GM21576 (cell line): ENCODE measurements around the gene GABRB1.

ENCODE experiments used
- ATAC-seq: cut with Tn5 transposase; IDR thresholded peaks from one replicate; pipeline ENCODE4 v1.9.1; 2021; ENCODE audit warnings: mild to moderate bottlenecking, moderate library complexity; ENCODE audit not compliant: unreplicated experiment

The GABRB1 gene

DNA sequence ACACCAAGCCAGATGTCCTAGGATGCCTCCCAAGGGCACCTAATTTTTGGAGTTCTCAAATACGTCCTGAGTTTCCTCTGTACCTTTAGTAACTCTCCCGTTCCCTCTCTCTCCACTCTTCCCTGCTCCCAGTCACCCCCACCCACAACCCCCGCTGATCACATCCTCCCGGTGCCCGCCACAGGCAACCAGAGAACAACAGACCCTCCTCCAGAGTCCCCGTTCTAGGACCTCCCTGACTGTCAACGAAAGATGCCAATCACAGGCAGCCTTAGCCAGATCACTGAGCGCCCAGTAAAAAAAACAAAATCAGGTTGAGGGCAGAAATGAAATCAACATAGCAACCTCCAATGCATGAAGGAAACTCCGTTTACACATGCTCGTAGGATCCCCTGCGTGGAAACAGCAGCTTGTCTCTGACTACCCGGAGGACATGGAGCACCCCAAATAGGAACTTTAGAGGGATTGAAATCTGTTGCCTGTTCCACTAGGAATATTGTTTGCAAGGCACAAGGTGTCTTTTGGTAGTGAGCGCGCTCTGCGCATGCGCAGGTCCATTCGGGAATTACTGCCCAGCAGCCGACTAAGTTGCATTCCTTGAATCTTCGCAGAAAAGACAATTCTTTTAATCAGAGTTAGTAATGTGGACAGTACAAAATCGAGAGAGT is at the start of gene GABRB1:
Gene GABRB1 (plus strand): TSS at position 557 of the 668 bp plus-strand sequence.
- no peak for ATAC-seq

DNA sequence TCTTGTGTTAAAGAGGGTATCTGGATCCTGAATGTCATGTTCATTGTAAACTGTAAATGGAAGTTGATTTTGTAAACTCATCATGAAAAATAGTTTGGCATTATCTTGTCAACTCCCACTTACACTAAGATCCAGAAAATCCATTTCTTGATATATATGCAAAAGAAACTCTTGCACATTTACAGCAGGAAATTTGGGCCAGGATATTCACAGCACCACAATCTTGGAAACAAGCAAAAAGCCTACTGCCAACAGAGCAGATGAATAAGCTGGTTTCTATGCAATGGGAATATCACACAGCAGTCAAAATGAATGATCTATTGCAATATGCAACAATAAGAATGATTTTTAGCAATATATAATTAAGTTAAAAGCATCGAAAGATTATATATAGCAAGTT is 46.6 kb upstream of the GABRB1 start:
- ATAC-seq: no peak

GRCh38 chr4:46986922-46987638 is 44.3 kb upstream of the GABRB1 start:
- ATAC-seq: no peak

GRCh38 chr4:46992338-46992737 is 39.0 kb upstream of the GABRB1 start:
- no peak for ATAC-seq

DNA sequence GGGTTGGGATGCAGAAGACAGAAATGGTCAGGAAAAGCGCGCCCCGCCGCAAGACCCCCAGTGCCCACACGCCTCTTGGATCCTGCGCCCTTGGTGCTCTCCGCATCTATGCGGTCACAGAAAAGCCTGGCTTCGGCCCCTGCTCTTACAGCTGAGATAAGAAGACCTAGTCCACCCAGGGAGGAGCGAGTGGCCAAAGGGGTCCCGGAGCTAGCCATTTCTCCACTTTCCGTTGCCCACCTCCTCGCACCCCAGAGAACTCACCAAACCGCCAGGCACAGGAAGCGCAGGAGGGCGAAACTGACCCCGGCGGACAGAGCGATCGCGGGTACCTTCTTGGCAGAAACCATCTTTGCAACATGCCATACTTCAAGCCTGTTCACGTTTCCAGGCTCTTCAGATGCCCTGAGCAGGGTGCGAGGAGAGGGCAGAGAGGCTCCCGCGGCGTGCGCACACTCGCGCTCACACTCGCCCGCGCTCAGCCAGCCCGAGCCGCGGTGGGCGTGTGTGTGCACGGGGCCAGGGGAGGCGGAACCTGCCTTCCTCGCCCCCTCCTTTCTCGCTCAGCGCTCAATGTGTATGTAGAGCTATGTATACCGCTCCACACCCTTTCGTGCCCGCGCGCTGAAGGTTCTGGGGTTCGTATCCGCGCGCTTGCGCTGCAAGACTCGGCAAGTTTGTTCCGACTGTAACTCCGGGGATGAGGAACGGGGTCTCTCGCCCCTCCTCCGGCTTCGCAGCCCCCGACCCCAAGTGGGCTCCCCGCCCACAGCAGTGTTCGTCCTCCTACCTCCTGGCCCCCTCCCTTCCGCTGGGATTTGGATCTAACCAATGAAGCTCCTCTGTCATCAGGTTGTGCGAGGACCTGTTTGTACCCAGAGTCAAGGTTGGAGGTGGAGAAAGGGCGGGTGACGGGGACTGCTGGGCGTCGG is 38.0 kb upstream of the GABRB1 start, which contains the start of gene GABRA4:
Gene GABRA4 (minus strand): TSS at position 507 of the 932 bp plus-strand sequence. CDS start 157 bp downstream, at position 350.
- ATAC-seq: no peak

DNA sequence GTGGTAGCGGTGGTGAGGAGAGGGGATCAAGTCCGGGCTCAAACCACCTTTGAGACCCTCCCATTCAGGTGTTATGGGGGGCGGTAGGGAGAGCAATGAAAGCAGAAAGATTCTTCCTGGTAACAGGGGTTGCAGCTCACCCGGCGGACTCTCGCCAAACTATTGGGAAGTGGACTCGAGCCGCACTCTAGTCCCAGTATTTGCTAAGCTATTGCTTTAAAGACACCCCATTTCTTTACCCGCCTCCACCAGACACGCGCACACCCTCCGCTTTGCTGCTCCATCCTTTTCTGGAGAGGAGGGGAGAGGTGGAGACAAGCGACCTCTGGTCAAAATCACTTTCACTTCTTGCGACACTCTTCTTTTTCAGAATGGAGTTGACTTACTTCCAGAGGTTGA is 37.4 kb upstream of the GABRB1 start:
- no peak for ATAC-seq

DNA sequence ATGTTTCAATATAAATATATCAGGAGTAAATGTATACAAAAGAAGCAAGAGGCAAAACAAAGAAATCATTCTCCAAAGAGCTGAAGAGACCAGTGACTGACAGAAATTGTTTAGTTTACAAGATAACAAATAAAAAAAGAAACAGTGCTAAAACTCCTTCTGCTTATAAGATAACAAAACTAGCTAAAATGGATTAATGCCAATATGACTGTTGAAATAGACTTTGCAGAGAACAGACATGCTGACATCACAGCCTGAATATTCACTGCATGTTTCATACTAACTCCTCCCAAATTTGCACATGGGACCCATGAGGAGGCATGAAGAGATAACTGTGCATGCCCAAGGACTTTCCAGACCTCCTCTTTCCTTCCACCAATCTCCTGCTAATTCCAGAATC is 31.8 kb upstream of the GABRB1 start:
- no peak for ATAC-seq

DNA sequence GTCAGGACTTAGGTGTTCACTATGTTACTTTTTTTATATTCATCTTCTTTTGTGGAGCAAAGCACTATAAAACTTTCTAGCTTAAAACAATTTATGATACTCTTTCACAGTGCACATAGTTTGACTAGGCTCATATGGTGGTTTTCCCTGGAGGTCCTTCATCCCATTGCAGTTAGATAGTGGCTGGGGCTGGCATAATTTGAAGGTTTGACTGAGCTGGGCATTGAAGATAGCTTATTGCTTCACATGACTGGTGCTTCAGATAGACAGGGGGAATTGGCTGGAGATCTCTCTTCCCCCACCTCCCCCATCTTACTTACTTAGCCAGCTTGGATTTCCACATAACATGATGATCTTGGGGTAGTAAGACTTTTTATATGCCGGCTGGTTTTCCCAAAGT is 31.0 kb upstream of the GABRB1 start:
- no peak for ATAC-seq

GRCh38 chr4:47002580-47002979 is 28.8 kb upstream of the GABRB1 start:
- no peak for ATAC-seq

DNA sequence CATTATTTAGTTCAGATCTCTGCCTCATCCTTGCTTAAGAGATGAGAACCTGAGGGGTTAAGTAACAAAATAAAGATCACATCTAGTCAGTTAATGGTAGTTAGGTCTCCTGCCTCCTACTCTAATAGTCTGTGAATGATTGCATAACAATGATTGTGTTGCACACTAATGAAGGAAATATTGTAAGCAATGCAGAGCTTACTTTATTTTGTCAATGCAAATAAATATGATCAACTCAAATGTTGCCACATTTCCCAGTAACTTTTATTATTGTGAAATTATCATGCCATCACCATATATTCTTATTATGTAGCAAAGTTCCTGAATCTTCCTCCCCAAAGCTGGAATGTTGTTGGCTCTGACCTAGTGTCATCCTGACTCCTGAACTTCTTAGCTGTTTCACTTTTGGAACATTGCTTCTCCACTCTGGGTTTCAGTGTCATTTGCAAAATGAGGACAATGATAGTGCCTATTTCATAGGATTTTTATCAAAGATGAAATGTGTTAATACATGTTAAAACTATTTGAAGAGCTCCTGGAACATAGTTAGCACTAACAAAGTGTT is 20.9 kb upstream of the GABRB1 start:
- no peak for ATAC-seq

- peak; percentile 95 for ATAC-seq
Measured at GRCh38 chr4:47010912-47011446, 20.4 kb upstream of the GABRB1 start.

GRCh38 chr4:47012676-47013075 is 18.7 kb upstream of the GABRB1 start:
- no peak for ATAC-seq

- no peak for ATAC-seq
Measured at GRCh38 chr4:47013373-47013772, 18.0 kb upstream of the GABRB1 start.

DNA sequence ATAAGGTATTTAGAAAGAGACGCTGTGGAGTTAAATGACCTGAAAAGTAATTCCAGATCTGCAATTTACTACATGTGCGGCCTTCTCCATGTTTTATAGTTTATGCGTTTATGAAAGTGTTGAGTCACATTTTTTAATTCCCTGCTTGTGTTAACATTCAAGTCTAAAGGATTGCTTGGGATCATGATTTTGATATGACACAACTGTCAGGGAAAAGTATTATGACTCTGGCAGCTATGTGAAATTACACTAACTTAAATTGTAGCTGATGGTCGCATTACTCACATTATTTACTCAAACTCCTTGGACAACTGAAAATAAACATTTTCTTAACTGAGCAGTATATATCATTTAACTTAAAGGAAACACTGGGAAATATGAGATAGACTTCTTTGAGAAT is 14.3 kb upstream of the GABRB1 start:
- no peak for ATAC-seq

- ATAC-seq: no peak
Measured at GRCh38 chr4:47017494-47017893, 13.9 kb upstream of the GABRB1 start.

DNA sequence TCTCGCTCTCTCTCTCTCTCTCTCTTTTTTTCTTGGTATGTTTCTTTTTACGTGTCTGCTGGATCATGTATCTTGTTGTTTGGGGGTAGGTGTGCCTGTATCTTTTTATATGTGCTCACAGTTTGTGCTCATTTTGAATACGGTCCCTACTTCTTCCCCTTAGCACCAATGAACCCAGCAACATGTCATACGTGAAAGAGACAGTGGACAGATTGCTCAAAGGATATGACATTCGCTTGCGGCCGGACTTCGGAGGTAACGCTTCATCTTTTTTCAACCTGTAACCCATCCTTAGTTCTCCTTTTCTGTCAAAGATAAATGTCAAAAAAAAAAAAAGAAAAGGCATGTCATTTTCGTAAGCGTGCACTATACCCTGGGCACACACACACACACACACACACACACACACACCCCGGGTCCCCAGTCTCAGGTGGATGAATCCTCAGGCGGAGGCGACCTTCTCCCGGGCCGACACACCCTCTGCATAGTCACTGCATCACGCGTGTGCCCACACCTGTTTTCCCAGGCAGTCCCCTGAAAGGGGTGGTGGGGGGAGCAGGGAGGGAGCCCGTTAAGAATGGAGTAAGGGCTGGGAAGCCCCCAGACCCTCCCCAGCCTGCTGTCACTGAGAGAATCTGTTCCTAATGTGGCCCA is 511 bp downstream of the GABRB1 start:
- ATAC-seq: no peak

- ATAC-seq: peak; percentile 89
Measured at GRCh38 chr4:47032405-47033106, 1.2 kb downstream of the GABRB1 start.

GRCh38 chr4:47038263-47038662 is 6.9 kb downstream of the GABRB1 start:
- no peak for ATAC-seq

DNA sequence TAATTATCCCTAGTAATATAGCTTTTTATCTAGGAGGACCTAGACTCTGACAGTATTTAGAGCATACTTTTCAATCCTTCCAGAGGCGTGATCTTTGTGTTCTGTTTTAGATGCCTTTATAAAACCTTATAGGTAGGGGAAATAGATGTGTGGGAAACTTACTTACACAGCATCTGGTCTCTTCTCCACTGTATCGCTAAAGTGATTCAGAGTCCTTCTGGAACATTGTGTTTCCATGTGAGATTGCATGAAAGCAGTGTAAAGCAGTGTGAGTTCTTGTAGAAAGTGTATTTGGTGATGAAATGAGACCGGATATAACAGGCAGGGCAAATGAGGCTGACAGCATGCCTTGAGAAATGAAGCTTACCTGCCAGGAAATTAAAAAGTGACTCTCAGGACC is 9.5 kb downstream of the GABRB1 start:
- ATAC-seq: no peak

DNA sequence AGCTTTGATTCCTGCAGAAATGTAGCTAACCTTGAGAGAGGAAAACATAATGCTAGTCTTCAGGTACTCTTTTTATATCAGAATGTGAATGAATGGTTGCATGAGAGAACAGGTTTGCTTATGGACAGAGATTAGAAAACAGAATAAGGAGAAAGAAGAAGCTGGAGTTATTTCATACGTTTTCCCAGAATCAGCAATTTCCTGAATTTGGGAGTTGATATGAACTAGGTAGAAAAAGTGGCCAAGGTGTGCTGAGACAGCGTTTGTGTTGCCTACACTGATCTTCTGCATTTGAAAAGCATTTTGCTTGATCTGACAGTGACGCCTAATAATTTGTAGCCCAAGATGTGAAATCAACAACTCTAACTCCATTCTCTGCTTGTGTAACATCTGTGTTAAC is 12.5 kb downstream of the GABRB1 start:
- ATAC-seq: no peak
